IPS-18c (cell line): Measurements from ENCODE around the gene ANKAR.

Experiments used
- H3K4me3 ChIP-seq: 2 replicates; pipeline ENCODE4 v1.7.0; 2013; ENCODE audit warnings: low read depth, mild to moderate bottlenecking, low read length, moderate library complexity; ENCODE audit not compliant: insufficient read depth
- H3K9me3 ChIP-seq: one replicate; pipeline ENCODE4 v1.6.1; 2013; ENCODE audit warnings: mild to moderate bottlenecking, low read length, moderate library complexity; ENCODE audit not compliant: control insufficient read depth, insufficient read depth

The ANKAR gene, protein sequence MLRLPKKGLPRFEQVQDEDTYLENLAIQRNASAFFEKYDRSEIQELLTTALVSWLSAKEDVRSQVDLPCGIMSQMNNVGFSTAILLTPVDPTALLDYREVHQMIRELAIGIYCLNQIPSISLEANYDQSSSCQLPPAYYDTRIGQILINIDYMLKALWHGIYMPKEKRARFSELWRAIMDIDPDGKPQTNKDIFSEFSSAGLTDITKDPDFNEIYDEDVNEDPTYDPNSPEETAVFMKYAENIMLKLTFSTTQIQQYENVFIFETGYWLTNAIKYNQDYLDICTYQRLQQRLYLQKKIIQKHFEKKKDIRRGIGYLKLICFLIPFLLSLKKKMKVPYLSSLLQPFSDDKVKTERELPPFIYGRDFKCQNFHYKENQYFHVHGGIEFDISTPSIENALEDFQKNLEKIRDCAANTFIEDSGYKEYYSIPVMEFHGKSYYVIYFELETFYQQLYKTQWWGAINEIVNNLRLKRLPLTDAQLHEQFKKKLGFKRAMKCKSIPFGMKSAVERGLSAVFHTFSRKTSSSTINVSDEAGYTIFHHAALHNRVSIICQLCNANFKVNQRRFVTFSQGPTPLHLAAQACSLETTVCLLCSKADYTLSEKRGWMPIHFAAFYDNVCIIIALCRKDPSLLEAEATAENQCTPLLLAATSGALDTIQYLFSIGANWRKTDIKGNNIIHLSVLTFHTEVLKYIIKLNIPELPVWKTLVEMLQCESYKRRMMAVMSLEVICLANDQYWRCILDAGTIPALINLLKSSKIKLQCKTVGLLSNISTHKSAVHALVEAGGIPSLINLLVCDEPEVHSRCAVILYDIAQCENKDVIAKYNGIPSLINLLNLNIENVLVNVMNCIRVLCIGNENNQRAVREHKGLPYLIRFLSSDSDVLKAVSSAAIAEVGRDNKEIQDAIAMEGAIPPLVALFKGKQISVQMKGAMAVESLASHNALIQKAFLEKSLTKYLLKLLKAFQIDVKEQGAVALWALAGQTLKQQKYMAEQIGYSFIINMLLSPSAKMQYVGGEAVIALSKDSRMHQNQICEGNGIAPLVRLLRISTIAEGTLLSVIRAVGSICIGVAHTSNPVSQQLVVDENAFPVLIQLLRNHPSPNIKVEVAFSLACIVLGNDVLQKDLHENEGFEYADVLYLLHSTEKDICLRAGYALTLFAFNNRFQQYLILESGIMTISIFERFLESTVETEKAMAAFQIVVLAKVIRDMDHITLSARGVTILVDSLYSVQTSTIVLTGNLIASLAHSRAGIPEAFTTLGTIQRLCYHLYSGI (N-terminal part only)

GRCh38 chr2:189674374-189675112 lies at the start of gene ANKAR:
Gene ANKAR, plus strand, starts transcription at chr2:189674670. Its CDS starts 1,821 bp downstream, at chr2:189676491.
- Histone ChIP-seq H3K4me3 (peak within 1 kb of the TSS; percentile 70), H3K9me3 (no peaks in the 10 kb centered on the region)

GRCh38 chr2:189625636-189626035 lies 48.8 kb upstream of the ANKAR start:
- Histone ChIP-seq H3K9me3 (no peaks in the 10 kb centered on the region), H3K4me3 (no peak overlapping the region)

GRCh38 chr2:189627789-189628188 lies 46.7 kb upstream of the ANKAR start:
- no peak overlapping the region for H3K4me3 ChIP-seq

DNA sequence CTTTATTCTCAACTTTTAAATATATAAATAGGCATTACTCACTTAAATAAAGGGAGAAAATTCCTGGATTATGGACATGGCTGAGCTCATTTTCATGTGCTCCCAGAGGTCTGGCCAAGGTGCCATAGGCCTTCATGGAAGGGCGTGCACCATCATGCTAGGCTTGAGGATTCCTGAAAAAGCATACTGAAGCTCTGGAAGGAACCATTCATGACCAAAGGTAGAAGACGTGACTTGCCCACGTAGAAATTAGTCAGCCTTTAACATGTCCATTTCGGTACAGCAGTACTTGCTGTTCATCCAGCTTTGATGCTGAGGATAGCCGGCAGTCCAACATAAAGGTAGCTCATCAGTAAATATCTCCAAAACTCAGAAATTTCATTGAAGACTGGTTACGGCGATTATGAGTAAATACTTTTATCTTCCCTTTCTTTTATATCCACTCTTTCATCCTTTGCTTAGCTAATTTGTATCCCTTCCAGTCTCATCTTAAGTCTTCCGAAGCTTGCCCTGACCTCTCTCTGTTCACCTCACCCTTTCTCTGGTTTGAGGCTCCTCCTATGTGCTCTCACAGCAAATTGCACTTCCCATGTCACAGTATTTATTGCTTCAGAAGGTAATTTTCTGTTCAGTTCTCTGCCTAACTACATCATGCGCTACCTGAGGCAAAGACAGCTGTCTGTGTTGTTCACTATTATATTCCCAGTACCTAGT lies 45.5 kb upstream of the ANKAR start:
- no peak overlapping the region for H3K4me3 ChIP-seq
- H3K9me3 ChIP-seq: no peaks in the 10 kb centered on the region

More at GRCh38 chr2:189627789-189628188, 46.7 kb upstream of the ANKAR start:
- H3K9me3 ChIP-seq: no peaks in the 10 kb centered on the region

DNA sequence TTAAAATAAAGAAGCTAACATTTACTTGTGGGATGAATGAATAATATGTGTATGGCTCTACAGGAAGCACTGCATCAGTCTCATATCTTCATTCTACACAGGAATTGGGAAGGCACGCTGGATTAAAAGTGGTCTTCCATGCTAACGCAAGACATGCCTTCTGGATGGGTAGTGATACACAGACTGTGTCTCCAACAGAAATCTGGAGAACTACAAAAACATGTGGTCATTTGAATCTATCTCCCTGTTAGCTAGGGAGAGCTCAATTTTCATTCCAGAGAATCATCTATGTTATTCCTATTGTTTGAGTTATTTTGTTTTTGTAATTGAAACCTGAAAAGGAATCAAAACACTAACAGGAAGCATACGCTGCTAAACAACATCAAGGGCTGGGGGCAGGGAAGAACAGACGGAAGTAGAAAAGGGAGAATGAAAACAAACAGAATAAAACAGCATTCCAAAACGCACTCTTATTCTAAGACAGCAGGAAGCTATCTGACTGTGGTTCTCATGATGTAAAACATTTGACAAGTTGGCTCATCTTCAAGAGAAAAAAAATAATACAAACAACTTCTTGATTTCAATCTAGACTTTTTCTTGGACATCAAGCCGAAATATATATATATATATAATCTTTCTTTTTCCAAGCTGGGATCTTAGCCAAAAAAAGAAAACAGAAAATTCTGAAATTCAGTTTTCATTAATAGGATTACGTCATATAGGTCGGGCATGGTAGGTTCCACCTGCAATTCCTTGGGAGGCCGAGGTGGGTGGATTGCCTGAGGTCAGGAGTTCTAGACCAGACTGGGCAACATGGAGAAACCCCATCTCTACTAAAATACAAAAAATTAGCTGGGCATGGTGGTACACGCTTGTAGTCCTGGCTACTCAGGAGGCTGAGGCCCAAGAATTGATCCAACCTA lies 44.7 kb upstream of the ANKAR start:
- Histone ChIP-seq H3K4me3 (no peak overlapping the region), H3K9me3 (no peaks in the 10 kb centered on the region)

- H3K9me3 ChIP-seq: no peaks in the 10 kb centered on the region
Measured at GRCh38 chr2:189631849-189632248, 42.6 kb upstream of the ANKAR start.

GRCh38 chr2:189633392-189633811 lies 41.1 kb upstream of the ANKAR start:
- H3K9me3 ChIP-seq: no peaks in the 10 kb centered on the region
- no peak overlapping the region for H3K4me3 ChIP-seq

More at GRCh38 chr2:189631849-189632248, 42.6 kb upstream of the ANKAR start:
- no peak overlapping the region for H3K4me3 ChIP-seq

DNA sequence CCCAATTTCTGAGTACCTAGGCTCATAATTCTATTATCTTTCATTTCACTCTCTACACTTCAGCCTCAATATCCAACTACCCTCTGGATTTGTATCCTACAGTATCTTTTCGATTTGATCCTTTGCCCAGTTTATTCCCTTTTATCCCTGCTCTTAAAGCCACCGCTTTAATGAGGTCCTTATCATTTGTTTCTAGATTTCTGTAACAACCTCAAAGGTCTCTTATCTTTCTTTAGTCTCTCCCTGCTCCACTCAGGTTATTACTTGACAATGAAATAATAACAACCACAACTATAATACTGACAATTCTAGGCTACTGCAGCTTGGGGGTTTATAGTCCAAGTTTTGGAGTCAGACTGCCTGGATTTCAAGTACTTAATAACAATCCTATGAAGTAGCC lies 39.1 kb upstream of the ANKAR start:
- H3K9me3 ChIP-seq: no peaks in the 10 kb centered on the region
- H3K4me3 ChIP-seq: no peak overlapping the region

DNA sequence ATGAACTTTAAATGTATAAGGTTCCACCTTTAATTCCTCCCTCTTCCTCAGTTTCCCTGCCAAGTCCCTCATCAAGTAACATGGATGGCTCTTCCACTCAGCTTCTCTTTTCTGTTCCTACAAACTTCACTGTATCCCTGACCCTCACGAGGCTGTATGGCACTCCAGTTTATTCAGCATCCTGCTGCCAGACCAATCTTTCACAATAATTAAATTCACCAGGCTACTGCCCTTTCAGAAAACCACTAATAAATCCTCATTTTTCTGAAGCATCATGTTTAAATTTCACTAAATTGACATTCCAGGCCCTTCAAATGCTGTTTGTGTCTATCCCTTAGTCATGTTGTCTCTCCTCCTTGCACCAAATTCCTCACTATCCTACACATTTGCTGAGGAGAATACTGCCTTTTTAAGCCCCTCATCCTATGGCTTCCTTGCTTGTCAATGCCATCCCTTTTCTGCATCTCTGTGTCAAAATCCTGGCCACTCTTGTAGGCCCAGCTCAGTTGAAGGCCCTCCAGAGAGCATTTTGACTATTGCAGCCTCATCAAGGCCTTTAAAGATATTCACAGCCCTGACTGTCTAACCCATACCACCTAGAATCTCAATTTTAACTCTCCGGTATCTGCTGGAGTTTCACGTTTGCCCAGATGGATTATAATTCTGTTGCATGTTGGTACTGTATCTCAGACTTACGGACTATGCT lies 36.0 kb upstream of the ANKAR start:
- H3K9me3 ChIP-seq: no peaks in the 10 kb centered on the region
- H3K4me3 ChIP-seq: no peak overlapping the region

GRCh38 chr2:189639007-189639609 lies 35.4 kb upstream of the ANKAR start:
- Histone ChIP-seq H3K4me3 (no peak overlapping the region), H3K9me3 (no peaks in the 10 kb centered on the region)

- H3K9me3 ChIP-seq: no peaks in the 10 kb centered on the region
- H3K4me3 ChIP-seq: no peak overlapping the region
Measured at GRCh38 chr2:189641002-189641401, 33.5 kb upstream of the ANKAR start.

- no peak overlapping the region for H3K4me3 ChIP-seq
Measured at GRCh38 chr2:189641590-189641989, 32.9 kb upstream of the ANKAR start.

GRCh38 chr2:189646521-189646920 lies 27.9 kb upstream of the ANKAR start:
- Histone ChIP-seq H3K4me3 (no peak overlapping the region), H3K9me3 (no peaks in the 10 kb centered on the region)

More at GRCh38 chr2:189641590-189641989, 32.9 kb upstream of the ANKAR start:
- no peaks in the 10 kb centered on the region for H3K9me3 ChIP-seq

DNA sequence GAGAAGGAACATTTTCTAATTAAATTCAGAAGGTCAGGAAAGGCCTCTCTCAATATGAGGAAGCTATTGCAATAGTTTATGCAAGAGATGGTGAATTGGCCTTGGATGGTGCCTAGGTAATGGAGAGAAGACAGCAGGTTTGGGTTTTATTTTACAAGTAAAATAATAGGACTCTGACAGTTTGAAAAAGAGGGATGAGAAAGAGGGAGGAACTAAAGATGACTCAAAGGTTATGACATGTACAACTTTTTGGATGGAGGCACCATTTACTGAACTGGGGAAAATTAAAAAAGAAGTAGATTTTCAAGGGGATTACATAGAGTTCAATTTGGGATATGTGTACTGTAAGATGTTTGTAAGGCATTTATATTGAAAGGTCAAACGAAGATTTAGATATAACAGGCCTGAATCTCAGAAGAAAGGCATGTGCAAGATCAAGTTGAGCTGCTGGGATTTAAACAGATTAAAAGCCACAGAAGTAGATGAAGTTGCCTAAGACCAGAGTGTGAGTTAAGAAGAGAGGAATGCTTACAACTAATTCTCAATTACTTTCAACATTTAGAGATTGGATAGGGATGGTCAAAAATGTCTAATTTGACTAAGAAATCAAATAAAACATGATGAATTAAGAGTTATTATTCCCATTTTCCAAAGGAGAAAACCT lies 25.5 kb upstream of the ANKAR start:
- H3K4me3 ChIP-seq: no peak overlapping the region
- H3K9me3 ChIP-seq: peaks cover 4% of the 10 kb centered on the region
